Muscle layer of colon (tissue), 2 donors: ENCODE data around the gene TBC1D23.

ENCODE experiments used
- H3K27ac ChIP-seq: one replicate; pipeline ENCODE4 v1.7.0; 2013; ENCODE audit warnings: low read depth, mild to moderate bottlenecking, low read length, moderate library complexity
- H3K27me3 ChIP-seq, 2 donors: one replicate each; pipeline ENCODE4 v1.7.0; 2013; ENCODE audit warnings: low read length in 2 of 2, mild to moderate bottlenecking in 2 of 2; ENCODE audit not compliant: insufficient read depth in 2 of 2, control insufficient read depth in 1 of 2
- H3K36me3 ChIP-seq: one replicate; pipeline ENCODE4 v1.7.0; 2013; ENCODE audit warnings: mild to moderate bottlenecking, low read length; ENCODE audit not compliant: insufficient read depth
- H3K4me1 ChIP-seq: one replicate; pipeline ENCODE4 v1.7.0; 2013; ENCODE audit warnings: mild to moderate bottlenecking, low read length; ENCODE audit not compliant: insufficient read depth
- H3K4me3 ChIP-seq, 2 donors: one replicate each; pipeline ENCODE4 v1.7.0; 2013; ENCODE audit warnings: low read length in 2 of 2, low read depth in 1 of 2, mild to moderate bottlenecking in 1 of 2, moderate library complexity in 1 of 2
- H3K9ac ChIP-seq: one replicate; pipeline ENCODE4 v1.7.0; 2013; ENCODE audit warnings: low read length
- H3K9me3 ChIP-seq: one replicate; pipeline ENCODE4 v1.7.0; 2013; ENCODE audit warnings: mild to moderate bottlenecking, low read length
- donor health status: abdominal sarcoma.
- donor health status: Adenocarcinoma of cecum.

Gene TBC1D23

DNA sequence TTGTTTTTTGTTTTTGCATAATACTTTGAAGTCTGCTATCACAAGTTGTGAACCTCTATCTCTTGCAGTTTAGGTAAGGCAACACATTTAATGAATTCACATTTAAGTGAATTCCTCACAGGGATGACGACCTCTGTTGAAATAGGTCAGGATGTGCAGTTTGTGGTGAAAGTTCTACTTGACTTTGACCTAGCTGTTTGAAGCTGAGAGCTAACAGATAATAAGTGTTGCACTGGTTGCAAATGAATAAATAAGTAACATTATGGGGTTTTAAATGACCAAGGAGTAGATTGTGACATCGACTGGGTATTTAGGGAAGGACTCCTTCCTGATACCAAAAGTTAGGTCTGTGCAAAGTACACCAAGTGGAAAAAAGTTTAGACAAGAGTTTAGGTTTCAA, 97.6 kb downstream of the TBC1D23 start:
- Histone ChIP-seq H3K4me1 (no peaks in the 10 kb centered on the region), H3K4me3 (no peak overlapping the region), H3K9ac (no peak overlapping the region), H3K27me3 (no peaks in the 10 kb centered on the region), H3K36me3 (peaks cover 30% of the 10 kb centered on the region), H3K9me3 (no peaks in the 10 kb centered on the region), H3K27ac (no peak overlapping the region)

DNA sequence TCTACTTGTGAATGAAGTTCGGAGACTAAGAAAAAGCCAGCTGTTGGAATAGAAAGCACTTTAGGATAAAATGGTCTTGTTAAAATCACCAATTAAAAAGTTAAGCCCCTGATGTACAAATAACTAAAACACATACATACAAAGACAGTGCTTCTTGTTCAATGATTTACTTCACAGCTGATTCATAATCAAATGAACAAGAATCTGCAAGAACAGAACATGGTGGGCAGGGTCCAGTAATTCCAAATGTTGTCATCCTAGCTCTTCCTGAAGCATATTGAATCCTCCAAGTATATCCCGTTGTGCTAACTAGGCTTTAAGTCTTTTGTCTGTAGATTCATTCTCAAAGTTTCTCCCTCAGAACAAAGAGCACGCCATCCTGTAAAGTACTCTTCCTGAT, 98.2 kb downstream of the TBC1D23 start:
- no peaks in the 10 kb centered on the region for H3K9me3 ChIP-seq
- no peak overlapping the region for H3K4me3 ChIP-seq
- H3K9ac ChIP-seq, result no peak overlapping the region
- H3K36me3 ChIP-seq, result peaks cover 24% of the 10 kb centered on the region
- H3K4me1 ChIP-seq, result no peaks in the 10 kb centered on the region
- no peak overlapping the region for H3K27ac ChIP-seq
- H3K27me3 ChIP-seq, result no peaks in the 10 kb centered on the region

DNA sequence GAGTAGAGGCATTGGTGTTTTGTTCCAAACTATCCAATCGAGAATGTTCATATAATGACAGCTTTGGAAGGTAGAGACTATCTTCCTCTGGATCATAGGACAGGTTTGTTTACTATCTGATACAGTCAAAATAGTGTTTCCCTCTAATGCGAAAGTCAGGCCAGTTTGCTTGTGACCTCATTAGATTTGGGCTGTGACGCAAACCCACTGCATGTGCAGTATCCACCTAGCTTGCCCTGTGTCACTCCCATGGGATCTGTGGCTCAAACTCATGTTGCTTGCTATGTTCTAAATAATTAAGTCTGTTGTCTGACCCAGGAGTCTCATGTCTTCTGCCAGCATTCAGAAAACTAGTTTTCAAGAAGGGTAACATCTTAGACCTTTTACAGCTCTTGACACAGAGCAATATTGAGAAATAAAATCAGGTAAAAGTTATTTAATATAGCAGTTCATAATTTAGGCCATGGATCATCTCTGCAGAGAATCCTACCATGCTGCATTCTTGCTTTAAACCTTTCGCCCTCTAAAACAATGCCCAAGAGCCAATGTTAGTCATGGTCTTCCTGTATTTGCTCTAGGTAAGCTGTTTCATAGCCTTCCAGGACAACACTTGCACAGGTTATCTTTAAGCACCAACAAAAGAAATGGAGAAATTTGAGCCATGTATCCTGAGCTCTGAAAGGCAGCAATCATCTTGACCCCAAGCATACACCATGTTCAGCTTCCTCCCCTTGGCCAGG, 100.1 kb downstream of the TBC1D23 start:
- no peak overlapping the region for H3K27ac ChIP-seq
- H3K27me3 ChIP-seq, result no peaks in the 10 kb centered on the region
- no peak overlapping the region for H3K4me3 ChIP-seq
- H3K36me3 ChIP-seq, result peaks cover 21% of the 10 kb centered on the region
- no peaks in the 10 kb centered on the region for H3K9me3 ChIP-seq
- no peaks in the 10 kb centered on the region for H3K4me1 ChIP-seq
- no peak overlapping the region for H3K9ac ChIP-seq

DNA sequence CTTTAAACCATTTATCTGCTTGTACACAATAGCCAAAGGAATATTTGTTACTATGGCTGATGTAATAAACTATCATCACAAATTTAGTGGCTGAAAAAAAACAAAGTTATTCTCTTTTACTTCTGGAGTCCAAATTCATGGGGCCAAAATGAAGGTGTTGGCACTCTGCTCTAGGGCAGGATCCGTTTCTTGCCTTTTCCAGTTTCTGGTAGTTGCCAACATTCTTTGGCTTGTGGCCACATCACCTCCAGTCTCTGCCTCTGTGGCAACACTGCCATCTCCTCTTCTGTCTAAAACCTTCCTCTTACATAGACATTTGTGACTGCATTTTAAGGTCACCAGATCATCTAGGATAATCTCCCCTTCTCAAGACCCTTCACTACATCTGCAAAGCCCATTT, 101.1 kb downstream of the TBC1D23 start:
- H3K9ac ChIP-seq, result no peak overlapping the region
- H3K4me1 ChIP-seq, result no peaks in the 10 kb centered on the region
- peaks cover 31% of the 10 kb centered on the region for H3K36me3 ChIP-seq

DNA sequence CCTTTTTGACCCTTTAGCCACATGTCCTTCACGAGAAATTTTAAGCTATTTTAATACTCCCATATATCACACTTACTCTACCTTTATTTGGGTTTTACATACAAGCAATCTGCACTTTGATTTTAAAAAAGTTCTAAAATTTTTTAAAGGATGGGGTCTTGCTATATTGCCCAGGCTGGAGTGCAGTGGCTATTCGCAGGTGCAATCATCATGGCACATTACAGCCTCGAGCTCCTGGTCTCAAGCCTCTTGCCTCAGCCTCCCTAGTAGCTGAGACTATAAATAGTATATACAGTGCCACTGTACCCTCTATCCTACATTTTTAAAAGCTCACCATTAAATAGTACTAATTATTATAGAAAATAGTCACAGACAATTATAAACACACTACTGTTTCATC, 103.6 kb downstream of the TBC1D23 start:
- Histone ChIP-seq H3K9ac (no peak overlapping the region), H3K27me3 (no peaks in the 10 kb centered on the region), H3K4me1 (no peaks in the 10 kb centered on the region), H3K27ac (no peak overlapping the region), H3K4me3 (no peak overlapping the region), H3K9me3 (no peaks in the 10 kb centered on the region), H3K36me3 (peaks cover 43% of the 10 kb centered on the region)

More for the DNA sequence above, 101.1 kb downstream of the TBC1D23 start:
- H3K9me3 ChIP-seq, result no peaks in the 10 kb centered on the region
- no peak overlapping the region for H3K27ac ChIP-seq
- no peak overlapping the region for H3K4me3 ChIP-seq
- H3K27me3 ChIP-seq, result no peaks in the 10 kb centered on the region

DNA sequence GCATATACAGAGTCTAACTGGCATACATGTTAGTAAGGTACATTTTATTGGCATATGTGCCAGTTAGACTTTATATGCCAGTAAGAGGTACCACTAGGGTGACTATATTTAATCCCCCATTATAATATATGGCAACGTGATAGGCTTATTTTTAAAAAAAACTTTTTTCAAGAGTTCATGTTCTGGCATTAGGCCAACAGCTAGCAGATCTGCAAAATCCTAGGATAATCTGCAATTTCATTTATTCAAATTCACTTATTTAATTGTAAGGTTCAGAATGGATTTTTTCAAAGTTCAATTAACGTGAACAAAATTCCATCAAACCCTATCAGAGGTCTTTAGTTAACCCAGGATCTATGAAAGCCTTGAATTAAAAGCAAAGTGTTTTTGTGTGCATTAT, 105.6 kb downstream of the TBC1D23 start:
- H3K27me3 ChIP-seq, result no peaks in the 10 kb centered on the region
- H3K4me1 ChIP-seq, result no peaks in the 10 kb centered on the region
- no peak overlapping the region for H3K4me3 ChIP-seq
- H3K9me3 ChIP-seq, result no peaks in the 10 kb centered on the region
- no peak overlapping the region for H3K27ac ChIP-seq
- H3K9ac ChIP-seq, result no peak overlapping the region
- H3K36me3 ChIP-seq, result peaks cover 49% of the 10 kb centered on the region

DNA sequence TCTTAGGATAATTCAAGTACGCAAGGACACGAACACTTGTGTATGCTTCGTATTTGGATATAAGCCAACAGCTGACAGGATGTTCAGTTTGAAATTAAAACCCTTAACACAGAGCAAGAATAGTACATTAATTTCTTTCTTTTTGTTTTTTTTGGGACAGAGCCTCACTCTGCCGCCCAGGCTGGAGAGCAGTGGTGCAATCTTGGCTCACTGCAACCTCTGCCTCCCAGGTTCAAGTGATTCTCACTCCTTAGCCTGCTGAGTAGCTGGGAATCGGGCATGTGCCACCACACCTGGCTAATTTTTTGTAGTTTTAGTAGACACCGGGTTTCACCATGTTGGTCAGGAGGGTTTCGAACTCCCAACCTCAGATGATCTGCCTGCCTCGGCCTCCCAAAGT, 107.6 kb downstream of the TBC1D23 start:
- no peaks in the 10 kb centered on the region for H3K9me3 ChIP-seq
- peaks cover 62% of the 10 kb centered on the region for H3K36me3 ChIP-seq
- H3K4me3 ChIP-seq, result no peak overlapping the region
- H3K9ac ChIP-seq, result no peak overlapping the region
- no peaks in the 10 kb centered on the region for H3K27me3 ChIP-seq
- H3K4me1 ChIP-seq, result no peaks in the 10 kb centered on the region
- H3K27ac ChIP-seq, result no peak overlapping the region

DNA sequence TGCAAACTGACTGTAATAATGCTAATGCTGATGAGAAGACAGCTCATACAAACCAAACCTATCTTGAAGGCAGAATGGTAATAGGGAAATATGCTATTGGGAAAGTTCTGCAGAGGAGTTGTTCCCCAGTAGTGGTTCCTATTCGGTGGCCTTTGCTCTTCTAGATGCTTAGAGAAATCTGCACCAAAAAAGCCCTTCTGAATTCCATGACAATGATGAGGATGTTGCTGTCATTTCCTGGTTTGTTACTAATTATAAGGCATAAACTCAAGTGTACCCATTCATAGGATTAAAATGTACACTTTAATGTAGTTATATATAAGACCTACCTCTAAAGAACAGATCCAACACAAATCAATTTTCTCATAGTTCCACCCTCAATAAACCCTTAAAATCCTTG, 110.0 kb downstream of the TBC1D23 start:
- H3K9ac ChIP-seq, result no peak overlapping the region
- no peak overlapping the region for H3K27ac ChIP-seq
- H3K27me3 ChIP-seq, result no peaks in the 10 kb centered on the region
- H3K36me3 ChIP-seq, result peaks cover 60% of the 10 kb centered on the region
- no peak overlapping the region for H3K4me3 ChIP-seq
- H3K4me1 ChIP-seq, result no peaks in the 10 kb centered on the region
- no peaks in the 10 kb centered on the region for H3K9me3 ChIP-seq

DNA sequence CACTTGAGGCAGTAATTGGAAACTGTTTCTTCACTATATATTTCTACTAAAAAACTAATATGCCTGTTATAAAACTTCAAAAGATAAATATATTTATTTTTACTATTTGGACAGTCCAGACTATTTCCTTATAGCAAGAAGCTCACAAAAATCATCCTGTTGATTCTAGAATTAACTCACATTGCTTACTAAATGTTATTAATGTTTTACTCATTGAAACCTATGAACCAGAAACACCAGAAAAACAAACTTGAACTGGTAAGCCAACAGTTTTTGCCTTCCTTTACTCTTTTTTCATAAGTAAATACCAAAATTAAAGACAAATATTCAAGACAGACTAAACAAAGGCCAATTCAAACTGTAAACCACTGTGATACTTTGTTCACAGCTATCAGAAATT, 113.7 kb downstream of the TBC1D23 start:
- no peaks in the 10 kb centered on the region for H3K4me1 ChIP-seq
- no peaks in the 10 kb centered on the region for H3K9me3 ChIP-seq
- H3K4me3 ChIP-seq, result no peak overlapping the region
- no peak overlapping the region for H3K9ac ChIP-seq
- H3K27me3 ChIP-seq, result no peaks in the 10 kb centered on the region
- H3K36me3 ChIP-seq, result peaks cover 42% of the 10 kb centered on the region
- no peak overlapping the region for H3K27ac ChIP-seq
